Measurements from ENCODE around the gene AMN.
A peak's percentile ranks its signal among the peaks of the same experiment; 100 is the strongest.

Gene AMN

GRCh38 chr14:102948698-102949061 is 26.2 kb downstream of the AMN start:
- peaks cover 40% of the 10 kb centered on the region for H3K4me1 ChIP-seq (ENCODE audit: control insufficient read depth, low read length)
- H3K4me3 ChIP-seq (ENCODE audit: low read length), result peak overlapping the region; percentile 67
- H3K27ac ChIP-seq (ENCODE audit: low read depth, low read length), result peak overlapping the region; percentile 87
- H3K79me2 ChIP-seq (ENCODE audit: control insufficient read depth, low read length), result no peaks in the 10 kb centered on the region
- no peaks in the 10 kb centered on the region for H3K9me2 ChIP-seq (replicated peaks; ENCODE audit: control insufficient read depth, low read length)
- peaks cover 4% of the 10 kb centered on the region; the same call in 1 of the 2 replicates for H3F3A ChIP-seq (ENCODE audit: control insufficient read depth, insufficient read depth)
- no peaks in the 10 kb centered on the region for H3K27me3 ChIP-seq (ENCODE audit: control insufficient read depth, low read length)
- H3K9me3 ChIP-seq (ENCODE audit: control insufficient read depth, insufficient read depth, low read length), result no peaks in the 10 kb centered on the region
- peak overlapping the region; percentile 71 for H3K4me2 ChIP-seq (ENCODE audit: low read length)
- TF ChIP-seq EZH2phosphoT487 (IDR thresholded peaks at IDR 0.05; ENCODE audit: borderline replicate concordance, low read length) (no peak), CTCF (IDR thresholded peaks at IDR 0.05; ENCODE audit: low read depth, low read length, poor library complexity, severe bottlenecking) (no peak)
- no peaks in the 10 kb centered on the region for H3K36me3 ChIP-seq (ENCODE audit: control insufficient read depth, low read length)
- no peaks in the 10 kb centered on the region for H4K20me1 ChIP-seq (ENCODE audit: control insufficient read depth, insufficient read depth, low read depth, low read length)

- Histone ChIP-seq H4K20me1 (ENCODE audit: control insufficient read depth, insufficient read depth, low read depth, low read length) (no peaks in the 10 kb centered on the region), H3K4me1 (ENCODE audit: control insufficient read depth, low read length) (peaks cover 40% of the 10 kb centered on the region), H3K36me3 (ENCODE audit: control insufficient read depth, low read length) (no peaks in the 10 kb centered on the region), H3K4me2 (ENCODE audit: low read length) (peak overlapping the region; percentile 71), H3K9me2 (replicated peaks; ENCODE audit: control insufficient read depth, low read length) (no peaks in the 10 kb centered on the region), H3K27me3 (ENCODE audit: control insufficient read depth, low read length) (no peaks in the 10 kb centered on the region), H3F3A (ENCODE audit: control insufficient read depth, insufficient read depth) (peaks cover 4% of the 10 kb centered on the region; the same call in 1 of the 2 replicates), H3K4me3 (ENCODE audit: low read length) (peak overlapping the region; percentile 67), H3K79me2 (ENCODE audit: control insufficient read depth, low read length) (no peaks in the 10 kb centered on the region), H3K9me3 (ENCODE audit: control insufficient read depth, insufficient read depth, low read length) (no peaks in the 10 kb centered on the region), H3K27ac (ENCODE audit: low read depth, low read length) (peak overlapping the region; percentile 87)
- no peak for TF ChIP-seq CTCF (IDR thresholded peaks at IDR 0.05; ENCODE audit: low read depth, low read length, poor library complexity, severe bottlenecking)
- TF ChIP-seq EZH2phosphoT487 (IDR thresholded peaks at IDR 0.05; ENCODE audit: borderline replicate concordance, low read length), result no peak
Measured at GRCh38 chr14:102949062-102949800, 26.8 kb downstream of the AMN start.

DNA sequence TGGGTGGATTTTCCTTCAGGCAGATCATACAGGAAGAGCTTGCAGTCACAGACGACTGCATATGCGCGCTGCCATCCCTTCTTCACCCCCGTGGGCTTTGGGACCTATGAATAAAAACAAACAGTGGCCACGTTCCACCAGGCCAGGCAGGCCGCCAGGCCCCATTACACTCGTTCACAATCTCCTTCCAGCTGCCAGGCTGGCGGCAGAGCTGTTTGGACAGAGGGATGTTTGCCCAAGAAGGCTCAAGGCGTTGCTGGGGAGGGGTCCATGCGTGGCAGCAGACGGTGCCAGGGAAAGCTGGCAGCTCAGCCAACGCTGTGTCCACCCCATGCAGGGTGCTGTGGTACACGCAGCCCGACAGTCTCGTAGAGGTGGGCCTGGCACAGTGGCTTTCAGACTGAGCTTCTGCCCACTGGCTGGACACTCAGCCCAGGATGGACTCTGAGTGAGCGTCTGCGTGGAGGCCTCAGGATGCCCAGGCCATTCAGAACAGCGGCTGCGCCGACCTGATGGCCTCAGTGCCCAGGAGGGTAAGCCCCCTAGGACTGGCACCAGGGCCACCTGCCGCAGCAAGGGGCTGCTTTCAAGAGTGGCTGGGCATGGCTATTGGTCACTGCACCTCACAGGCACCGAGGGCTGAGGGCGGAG is 27.5 kb downstream of the AMN start:
- Histone ChIP-seq H3K27ac (ENCODE audit: low read depth, low read length) (peak overlapping the region; percentile 87), H3F3A (ENCODE audit: control insufficient read depth, insufficient read depth) (peaks cover 4% of the 10 kb centered on the region; the same call in 1 of the 2 replicates), H4K20me1 (ENCODE audit: control insufficient read depth, insufficient read depth, low read depth, low read length) (no peaks in the 10 kb centered on the region), H3K27me3 (ENCODE audit: control insufficient read depth, low read length) (no peaks in the 10 kb centered on the region), H3K4me2 (ENCODE audit: low read length) (peak overlapping the region; percentile 71), H3K4me1 (ENCODE audit: control insufficient read depth, low read length) (peaks cover 40% of the 10 kb centered on the region), H3K79me2 (ENCODE audit: control insufficient read depth, low read length) (no peaks in the 10 kb centered on the region), H3K36me3 (ENCODE audit: control insufficient read depth, low read length) (no peaks in the 10 kb centered on the region), H3K9me2 (replicated peaks; ENCODE audit: control insufficient read depth, low read length) (no peaks in the 10 kb centered on the region), H3K4me3 (ENCODE audit: low read length) (peak overlapping the region; percentile 67; the same call in 1 of the 2 replicates), H3K9me3 (ENCODE audit: control insufficient read depth, insufficient read depth, low read length) (no peaks in the 10 kb centered on the region)
- TF ChIP-seq EZH2phosphoT487 (IDR thresholded peaks at IDR 0.05; ENCODE audit: borderline replicate concordance, low read length) (no peak), CTCF (IDR thresholded peaks at IDR 0.05; ENCODE audit: low read depth, low read length, poor library complexity, severe bottlenecking) (no peak)

All from DOHH2 (cell line).